HG03175 (cell line): ENCODE data around the gene SLC2A10.

Experiments
- ATAC-seq: cut with Tn5 transposase; IDR thresholded peaks from one replicate; pipeline ENCODE4 v1.9.1; 2021; ENCODE audit warnings: mild to moderate bottlenecking, moderate library complexity; ENCODE audit not compliant: unreplicated experiment

Gene SLC2A10

DNA sequence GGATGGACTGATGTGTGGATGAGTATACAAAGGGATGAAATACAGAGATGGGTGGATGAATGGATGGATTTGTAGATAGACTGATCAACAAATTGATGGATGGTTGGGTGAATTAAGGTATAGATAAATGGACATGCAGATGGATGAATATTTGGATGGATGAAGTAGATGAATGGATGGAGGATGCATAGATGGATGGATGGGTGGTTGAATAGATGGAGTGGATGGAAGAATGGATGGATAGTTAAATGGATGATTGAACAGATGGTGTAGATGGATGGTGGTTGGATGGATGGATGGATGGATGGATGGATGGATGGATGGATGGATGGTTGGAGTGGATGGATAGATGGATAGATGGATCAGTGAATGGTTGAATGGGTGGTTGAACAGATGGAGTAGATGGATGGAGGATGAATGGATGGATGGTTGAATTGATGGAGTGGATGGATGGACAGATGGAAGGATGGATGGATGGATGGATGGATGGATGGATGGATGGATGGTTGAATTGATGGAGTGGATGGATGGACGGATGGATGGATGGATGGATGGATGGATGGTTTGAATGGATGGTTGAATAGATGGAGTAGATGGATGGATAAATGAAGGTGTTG is 15.0 kb downstream of the SLC2A10 start:
- ATAC-seq: no peak

DNA sequence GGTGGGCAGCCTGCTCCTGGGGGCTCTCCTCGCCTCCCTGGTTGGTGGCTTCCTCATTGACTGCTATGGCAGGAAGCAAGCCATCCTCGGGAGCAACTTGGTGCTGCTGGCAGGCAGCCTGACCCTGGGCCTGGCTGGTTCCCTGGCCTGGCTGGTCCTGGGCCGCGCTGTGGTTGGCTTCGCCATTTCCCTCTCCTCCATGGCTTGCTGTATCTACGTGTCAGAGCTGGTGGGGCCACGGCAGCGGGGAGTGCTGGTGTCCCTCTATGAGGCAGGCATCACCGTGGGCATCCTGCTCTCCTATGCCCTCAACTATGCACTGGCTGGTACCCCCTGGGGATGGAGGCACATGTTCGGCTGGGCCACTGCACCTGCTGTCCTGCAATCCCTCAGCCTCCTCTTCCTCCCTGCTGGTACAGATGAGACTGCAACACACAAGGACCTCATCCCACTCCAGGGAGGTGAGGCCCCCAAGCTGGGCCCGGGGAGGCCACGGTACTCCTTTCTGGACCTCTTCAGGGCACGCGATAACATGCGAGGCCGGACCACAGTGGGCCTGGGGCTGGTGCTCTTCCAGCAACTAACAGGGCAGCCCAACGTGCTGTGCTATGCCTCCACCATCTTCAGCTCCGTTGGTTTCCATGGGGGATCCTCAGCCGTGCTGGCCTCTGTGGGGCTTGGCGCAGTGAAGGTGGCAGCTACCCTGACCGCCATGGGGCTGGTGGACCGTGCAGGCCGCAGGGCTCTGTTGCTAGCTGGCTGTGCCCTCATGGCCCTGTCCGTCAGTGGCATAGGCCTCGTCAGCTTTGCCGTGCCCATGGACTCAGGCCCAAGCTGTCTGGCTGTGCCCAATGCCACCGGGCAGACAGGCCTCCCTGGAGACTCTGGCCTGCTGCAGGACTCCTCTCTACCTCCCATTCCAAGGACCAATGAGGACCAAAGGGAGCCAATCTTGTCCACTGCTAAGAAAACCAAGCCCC is 16.0 kb downstream of the SLC2A10 start:
- ATAC-seq: no peak

DNA sequence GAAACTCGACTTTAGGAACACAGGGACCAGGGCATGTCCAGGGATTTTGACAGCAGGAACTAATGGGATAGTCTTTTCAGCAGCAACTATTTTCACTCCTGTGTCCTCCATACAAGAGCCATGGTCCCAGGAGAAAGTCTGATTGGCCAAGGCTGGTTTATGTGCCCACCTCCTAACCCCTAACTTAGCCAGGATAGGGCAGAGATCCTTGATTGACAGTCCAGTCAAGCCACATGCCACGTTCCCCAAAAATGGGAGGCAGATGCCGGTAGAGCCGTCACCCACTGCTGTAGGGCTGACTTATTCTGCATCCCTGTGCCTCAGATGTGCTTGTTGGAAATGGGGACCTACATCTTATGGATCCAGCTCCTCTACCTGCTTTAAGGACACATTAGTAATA is 22.3 kb downstream of the SLC2A10 start:
- no peak for ATAC-seq

- ATAC-seq: no peak
Observed at GRCh38 chr20:46735436-46735835, 26.0 kb downstream of the SLC2A10 start.

DNA sequence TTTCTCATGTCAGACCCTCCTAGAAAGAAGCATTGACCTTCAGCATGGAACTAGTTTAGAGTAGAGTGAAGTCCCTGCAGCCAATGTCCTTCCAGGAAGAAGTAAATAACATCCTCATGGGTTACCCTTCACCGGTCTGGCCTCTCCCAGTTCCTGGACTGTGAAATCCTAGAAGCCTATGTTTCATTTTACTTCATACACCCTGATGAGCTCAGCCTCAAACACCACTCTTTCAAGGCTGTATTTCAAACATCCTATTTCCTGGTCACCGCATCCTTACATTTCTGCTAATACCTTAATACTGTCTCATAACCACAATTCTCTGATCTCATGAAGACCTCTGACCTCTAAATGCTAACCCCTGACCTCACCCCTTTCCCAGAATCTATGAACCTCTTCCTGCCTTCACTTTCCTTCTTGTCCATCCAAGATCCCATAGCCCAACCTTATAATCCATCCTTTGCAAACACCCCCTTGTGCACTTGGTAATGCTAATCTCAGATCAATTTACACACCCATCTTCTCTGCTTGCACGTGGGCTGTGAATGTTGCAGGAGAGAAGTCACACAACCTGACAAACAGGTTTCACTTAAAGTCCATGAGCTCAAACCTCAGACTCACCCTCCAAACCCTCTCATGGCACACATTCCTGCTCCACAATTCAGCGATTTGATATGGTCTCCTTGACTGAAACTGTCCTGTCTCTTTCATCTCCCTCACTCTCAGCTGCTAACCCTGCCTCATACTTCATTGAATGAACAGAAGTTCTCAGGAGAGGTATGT is 30.2 kb downstream of the SLC2A10 start:
- ATAC-seq: no peak

GRCh38 chr20:46740214-46740609 is 30.8 kb downstream of the SLC2A10 start:
- ATAC-seq: no peak

- ATAC-seq: no peak
Observed at GRCh38 chr20:46741924-46742668, 32.6 kb downstream of the SLC2A10 start.

GRCh38 chr20:46742669-46743045 is 33.2 kb downstream of the SLC2A10 start:
- no peak for ATAC-seq

GRCh38 chr20:46743088-46743487 is 33.6 kb downstream of the SLC2A10 start:
- no peak for ATAC-seq

DNA sequence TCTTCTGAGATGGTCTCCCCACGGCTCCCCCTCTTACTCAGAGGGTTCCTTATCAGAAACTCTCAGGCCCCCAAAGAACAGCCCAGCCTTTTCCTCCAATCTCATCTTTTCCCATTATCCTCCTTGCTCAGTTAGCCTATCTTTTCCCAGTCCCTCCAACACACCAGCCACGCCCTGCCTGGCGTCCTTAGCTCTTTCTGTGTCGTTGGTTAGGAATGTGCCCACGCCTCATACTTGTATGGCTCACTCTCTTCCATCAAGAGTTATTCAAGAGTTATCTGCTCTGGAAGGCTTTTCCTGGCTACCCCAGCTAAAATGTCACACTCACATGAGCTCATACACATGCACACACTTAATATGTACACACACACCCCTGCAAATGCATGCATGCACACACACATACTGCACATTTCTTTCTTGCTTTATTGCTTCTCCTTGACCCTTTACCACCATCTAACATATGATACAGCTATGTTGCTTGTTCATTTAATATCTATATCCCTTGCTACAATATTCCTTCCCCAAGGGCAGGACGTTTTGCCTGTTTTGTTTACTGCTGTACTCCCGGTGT is 37.6 kb downstream of the SLC2A10 start:
- no peak for ATAC-seq

GRCh38 chr20:46749147-46749546 is 39.7 kb downstream of the SLC2A10 start:
- no peak for ATAC-seq

DNA sequence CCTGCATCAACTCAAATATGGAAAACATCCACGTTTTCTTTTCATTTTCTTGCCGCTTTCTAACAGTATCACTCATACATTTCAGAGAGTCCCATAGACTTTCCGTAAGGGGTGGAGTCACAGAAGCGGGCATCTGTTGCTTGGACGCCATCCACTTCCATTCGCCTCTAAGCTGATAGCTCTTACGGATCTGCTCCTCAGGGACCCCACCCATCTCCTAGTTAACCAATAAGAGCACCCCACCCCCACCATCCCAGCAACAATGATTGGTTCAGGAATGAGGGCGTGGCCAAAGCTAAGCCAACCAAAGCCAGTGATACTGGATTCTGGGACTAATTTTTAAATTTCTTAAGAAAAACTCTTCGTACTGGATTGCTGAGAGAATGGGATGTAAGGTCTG is 42.4 kb downstream of the SLC2A10 start:
- ATAC-seq: no peak

DNA sequence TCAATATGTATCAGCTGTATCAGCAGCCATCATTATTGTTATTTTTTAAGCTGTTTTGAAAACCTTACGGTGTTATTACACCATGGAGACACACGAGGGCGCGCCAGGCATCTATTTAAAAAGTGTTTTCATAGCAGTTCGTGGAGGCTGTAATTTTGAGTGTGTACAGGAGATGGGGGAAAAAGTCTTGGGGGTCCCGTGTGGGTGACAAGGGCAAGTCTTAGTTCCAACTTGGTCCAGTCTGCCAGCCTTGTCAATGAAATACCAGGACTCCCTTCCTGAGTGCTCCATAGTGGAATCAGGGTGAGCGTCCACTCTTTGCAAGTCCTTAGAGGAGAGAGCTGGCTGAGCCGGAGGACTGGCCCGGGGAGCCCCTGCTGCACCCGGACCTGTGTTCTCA is 43.3 kb downstream of the SLC2A10 start:
- no peak for ATAC-seq

- no peak for ATAC-seq
Observed at GRCh38 chr20:46755483-46756413, 46.3 kb downstream of the SLC2A10 start.

- ATAC-seq: no peak
Observed at GRCh38 chr20:46756419-46756818, 47.0 kb downstream of the SLC2A10 start.

GRCh38 chr20:46757135-46757534 is 47.7 kb downstream of the SLC2A10 start:
- ATAC-seq: no peak

- no peak for ATAC-seq
Observed at GRCh38 chr20:46757754-46758678, 48.6 kb downstream of the SLC2A10 start.

- ATAC-seq: no peak
Observed at GRCh38 chr20:46758929-46759669, 49.6 kb downstream of the SLC2A10 start.
